B cell (primary cell): ENCODE results near the gene ZFAND4. TPM values are rescaled to one million over a fixed set of nuclear protein-coding genes. Genes with fewer than 3 reads are reported as not detected.

Source experiments
- ATAC-seq: fragments of 200-7000 bp; cut with Tn5 transposase; one replicate; pipeline ENCODE4 v1.10.0; 2021; ENCODE audit warnings: low read depth, mild to moderate bottlenecking, moderate number of reproducible peaks, moderate library complexity
- CTCF ChIA-PET: fragments of 350-600 bp; sonication (Branson Sonifier 250); formaldehyde crosslinking; loops from one replicate; lab custom pipeline; 2021; ENCODE audit warnings: antibody characterized with exemption, inconsistent platforms; lab: Charles Lee
- POLR2A ChIA-PET: fragments of 350-600 bp; sonication (Branson Sonifier 250); formaldehyde crosslinking; loops from one replicate; lab custom pipeline; 2021; ENCODE audit warnings: antibody characterized with exemption; lab: Charles Lee
- DNase-seq: peaks from one replicate; pipeline ENCODE4 v3.0.0; 2013
- H2AFZ ChIP-seq: 2 replicates; pipeline ENCODE4 v1.6.1; 2012; ENCODE audit warnings: mild to moderate bottlenecking, low read depth, low read length; ENCODE audit not compliant: insufficient read depth, poor library complexity, severe bottlenecking
- H3K27ac ChIP-seq, 2 donors: 1 replicate in 1 of 2; 2 replicates in 1 of 2; pipeline ENCODE4 v1.5.1; 2012 to 2013; ENCODE audit warnings: low read length in 2 of 2, mild to moderate bottlenecking in 2 of 2, moderate library complexity in 1 of 2
- H3K27me3 ChIP-seq, 4 experiments: fragments of 200-600 bp in 1 of 4; sonication (generic) in 1 of 4; replicated peaks in 1 of 4; 1 replicate in 2 of 4; 2 replicates in 2 of 4; pipeline versions ENCODE4 v1.6.1 to v1.7.0; 2013 to 2016; ENCODE audit warnings: low read length in 3 of 4, mild to moderate bottlenecking in 2 of 4, mixed read lengths in 1 of 4, moderate library complexity in 1 of 4; ENCODE audit not compliant: insufficient read depth in 4 of 4, control insufficient read depth in 3 of 4; ENCODE audit errors: control extremely low read depth in 1 of 4
- H3K36me3 ChIP-seq, 2 experiments: replicated peaks in 1 of 2; 1 replicate in 1 of 2; 2 replicates in 1 of 2; pipeline versions ENCODE4 v1.6.1 to v1.7.1; 2013; ENCODE audit warnings: low read length in 1 of 2; ENCODE audit not compliant: insufficient read depth in 2 of 2, control insufficient read depth in 1 of 2; ENCODE audit errors: control extremely low read depth in 1 of 2, extremely low read depth in 1 of 2
- H3K4me1 ChIP-seq, 2 donors: fragments of 200-600 bp in 1 of 2; sonication (generic) in 1 of 2; 1 replicate in 1 of 2; 2 replicates in 1 of 2; pipeline versions ENCODE4 v1.5.1 to v1.6.1; 2013 to 2017; ENCODE audit warnings: low read length in 2 of 2; ENCODE audit not compliant: control insufficient read depth in 2 of 2, insufficient read depth in 2 of 2
- H3K4me2 ChIP-seq: replicated peaks from 2 replicates; pipeline ENCODE3; 2012; ENCODE audit warnings: mild to moderate bottlenecking, low read depth, low read length; ENCODE audit not compliant: poor library complexity, severe bottlenecking
- H3K4me3 ChIP-seq, 5 experiments: fragments of 200-600 bp in 1 of 5; sonication (generic) in 1 of 5; 1 replicate in 3 of 5; 2 replicates in 2 of 5; pipeline versions ENCODE4 v1.5.1 to v1.7.0; 2011 to 2016; ENCODE audit warnings: low read length in 4 of 5, mild to moderate bottlenecking in 4 of 5, low read depth in 2 of 5, control low read depth in 1 of 5, moderate library complexity in 1 of 5; ENCODE audit not compliant: insufficient read depth in 1 of 5; ENCODE audit errors: control extremely low read depth in 1 of 5, extremely low read depth in 1 of 5
- H3K79me2 ChIP-seq: fragments of 200-600 bp; sonication (generic); one replicate; pipeline ENCODE4 v1.6.0; 2016; ENCODE audit warnings: low read length; ENCODE audit not compliant: control insufficient read depth, insufficient read depth
- H3K9ac ChIP-seq: fragments of 200-600 bp; sonication (generic); 2 replicates; pipeline ENCODE4 v1.6.1; 2017; ENCODE audit warnings: mild to moderate bottlenecking, low read length, moderate library complexity
- H3K9me3 ChIP-seq, 3 donors: one replicate each; pipeline versions ENCODE4 v1.6.1 to v1.7.1; 2013; ENCODE audit warnings: low read length in 2 of 3; ENCODE audit not compliant: control insufficient read depth in 2 of 3, insufficient read depth in 1 of 3; ENCODE audit errors: control extremely low read depth in 1 of 3
- H4K20me1 ChIP-seq: 2 replicates; pipeline ENCODE4 v1.6.0; 2012; ENCODE audit warnings: mild to moderate bottlenecking, low read length; ENCODE audit not compliant: insufficient read depth, control insufficient read depth, poor library complexity, severe bottlenecking
- H3K27ac Mint-ChIP-seq: one replicate; pipeline ENCODE4 v1.8.0; 2021; ENCODE audit warnings: mixed read lengths
- H3K27me3 Mint-ChIP-seq: one replicate; pipeline ENCODE4 v1.8.0; 2021; ENCODE audit warnings: mixed read lengths
- H3K4me1 Mint-ChIP-seq: one replicate; pipeline ENCODE4 v1.8.0; 2021; ENCODE audit warnings: mixed read lengths
- H3K4me3 Mint-ChIP-seq: one replicate; pipeline ENCODE4 v1.8.0; 2021; ENCODE audit warnings: mixed read lengths
- H3K9me3 Mint-ChIP-seq: one replicate; pipeline ENCODE4 v1.8.0; 2022; ENCODE audit warnings: mixed read lengths; ENCODE audit not compliant: insufficient read depth
- EZH2 ChIP-seq: IDR thresholded peaks from 2 replicates; pipeline ENCODE4 v1.6.1; 2012; ENCODE audit warnings: borderline replicate concordance, low read depth, mild to moderate bottlenecking, moderate library complexity, low read length; ENCODE audit not compliant: insufficient read depth, poor library complexity, severe bottlenecking
- WGBS: methylation state at CpG from one replicate; pipeline ENCODE4 v1.1.5; 2013; ENCODE audit warnings: missing lambda C conversion rate; ENCODE audit not compliant: insufficient coverage; 5-methylcytosine and 5-hydroxymethylcytosine counted together
- intact Hi-C: fragments of 100-400 bp; cut with micrococcal nuclease; formaldehyde crosslinking; loops from one replicate; pipeline ENCODE4 v1.10.0; 2022
- polyA plus RNA-seq: library from polyadenylated mRNA; depleted of rRNA; stranded (reverse); fragments of >200 nt; gene quantifications from 2 replicates; pipeline ENCODE4 v1.2.3, GENCODE V29; 2012
- total RNA-seq, 2 donors: library from RNA; stranded (reverse); fragments of 120-200 nt in 1 of 2; gene quantifications; 1 replicate in 1 of 2; 2 replicates in 1 of 2; pipeline versions ENCODE4 v1.2.3 to v1.2.4, GENCODE V29; 2013 to 2022
- TF ChIP-seq, protein P1 (sequence below): fragments of 200-600 bp; IDR thresholded peaks from one replicate; pipeline ENCODE4 v1.8.0; 2022; ENCODE audit warnings: antibody characterized with exemption, mild to moderate bottlenecking

Gene ZFAND4
- total and polyA plus RNA-seq, 2 donors (not counting 1 experiment from before 2014, with no cell fraction given): 7.9 to 23.4 TPM

DNA sequence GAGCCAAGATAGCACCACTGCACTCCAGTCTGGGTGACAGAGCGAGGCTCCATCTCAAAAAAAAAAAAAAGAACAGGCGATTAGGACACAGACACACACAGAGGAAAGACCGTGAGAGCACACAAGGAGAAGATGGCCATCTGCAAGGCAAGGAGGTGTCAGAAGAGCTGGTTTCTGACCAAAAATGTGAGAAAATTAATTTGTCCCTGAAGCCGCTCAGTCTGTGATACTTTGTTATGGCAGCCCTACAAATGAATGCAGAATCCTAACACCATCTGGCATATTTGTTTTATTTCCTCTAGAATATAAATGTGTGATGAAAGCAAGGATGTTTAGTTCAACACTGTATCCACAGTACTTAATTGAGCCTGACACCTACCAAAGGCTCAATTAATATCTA, 69.7 kb downstream of the ZFAND4 start:
- H3K27me3 Mint-ChIP-seq: peaks cover 23% of the 10 kb centered on the region
- intact Hi-C loops: no loop called here
- H3K27ac Mint-ChIP-seq: no peak overlapping the region
- POLR2A ChIA-PET: no interaction called here
- CTCF ChIA-PET: no interaction called here
- Histone ChIP-seq H3K9ac (no peak overlapping the region), H3K27ac (no peak overlapping the region), H3K4me1 (peaks cover 4 to 5% of the 10 kb centered on the region in 2 donors), H4K20me1 (no peaks in the 10 kb centered on the region), H3K36me3 (no peaks in the 10 kb centered on the region), H3K9me3 (peaks cover 3 to 7% (median 6%) of the 10 kb centered on the region in 3 donors), H3K27me3 (peaks cover 0 to 15% (median 6%) of the 10 kb centered on the region in 4 experiments), H3K4me3 (no peak overlapping the region), H2AFZ (no peak overlapping the region), H3K4me2 (no peak overlapping the region), H3K79me2 (no peaks in the 10 kb centered on the region)
- peaks cover 6% of the 10 kb centered on the region for H3K4me1 Mint-ChIP-seq
- no peak for ATAC-seq
- 100% methylated on average over 3 of the region's 4 CpGs for WGBS
- H3K4me3 Mint-ChIP-seq: no peak overlapping the region
- TF ChIP-seq EZH2: no peak
- TF ChIP-seq, protein P1, sequence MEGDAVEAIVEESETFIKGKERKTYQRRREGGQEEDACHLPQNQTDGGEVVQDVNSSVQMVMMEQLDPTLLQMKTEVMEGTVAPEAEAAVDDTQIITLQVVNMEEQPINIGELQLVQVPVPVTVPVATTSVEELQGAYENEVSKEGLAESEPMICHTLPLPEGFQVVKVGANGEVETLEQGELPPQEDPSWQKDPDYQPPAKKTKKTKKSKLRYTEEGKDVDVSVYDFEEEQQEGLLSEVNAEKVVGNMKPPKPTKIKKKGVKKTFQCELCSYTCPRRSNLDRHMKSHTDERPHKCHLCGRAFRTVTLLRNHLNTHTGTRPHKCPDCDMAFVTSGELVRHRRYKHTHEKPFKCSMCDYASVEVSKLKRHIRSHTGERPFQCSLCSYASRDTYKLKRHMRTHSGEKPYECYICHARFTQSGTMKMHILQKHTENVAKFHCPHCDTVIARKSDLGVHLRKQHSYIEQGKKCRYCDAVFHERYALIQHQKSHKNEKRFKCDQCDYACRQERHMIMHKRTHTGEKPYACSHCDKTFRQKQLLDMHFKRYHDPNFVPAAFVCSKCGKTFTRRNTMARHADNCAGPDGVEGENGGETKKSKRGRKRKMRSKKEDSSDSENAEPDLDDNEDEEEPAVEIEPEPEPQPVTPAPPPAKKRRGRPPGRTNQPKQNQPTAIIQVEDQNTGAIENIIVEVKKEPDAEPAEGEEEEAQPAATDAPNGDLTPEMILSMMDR: no peak
- H3K9me3 Mint-ChIP-seq: peaks cover 6% of the 10 kb centered on the region
- no peak for DNase-seq

DNA sequence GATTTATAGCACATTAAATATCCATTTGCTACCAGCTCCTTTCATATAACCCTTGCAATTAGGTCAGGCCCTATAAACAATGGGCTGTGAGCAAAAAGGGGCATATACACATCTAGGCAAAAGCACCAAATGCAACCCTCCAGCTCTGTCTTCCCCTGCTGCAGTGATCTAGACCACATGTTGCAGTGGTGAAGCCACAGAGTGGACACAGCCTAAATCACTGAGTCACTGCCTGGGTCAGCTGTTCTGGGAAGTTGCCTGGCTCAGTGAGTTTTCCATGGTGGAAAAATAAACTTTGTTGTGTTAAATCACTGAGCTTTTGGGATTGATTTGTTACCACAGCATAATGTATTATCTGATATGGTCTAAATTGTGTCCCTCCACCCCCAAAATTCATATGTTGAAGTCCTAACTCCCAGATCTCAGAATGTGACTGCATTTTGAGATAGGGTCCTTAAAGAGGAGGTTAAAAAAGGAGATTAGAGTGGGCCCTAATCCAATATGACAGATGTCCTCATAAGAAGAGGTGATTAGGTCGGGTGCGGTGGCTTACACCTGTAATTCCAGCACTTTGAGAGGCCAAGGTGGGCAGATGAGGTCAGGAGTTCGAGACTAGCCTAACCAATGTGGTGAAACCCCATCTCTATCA, 70.4 kb downstream of the ZFAND4 start:
- Histone ChIP-seq H4K20me1 (no peaks in the 10 kb centered on the region), H3K27me3 (peaks cover 0 to 15% (median 6%) of the 10 kb centered on the region in 4 experiments), H3K79me2 (no peaks in the 10 kb centered on the region), H3K36me3 (no peaks in the 10 kb centered on the region), H3K9me3 (peaks cover 3 to 7% (median 6%) of the 10 kb centered on the region in 3 donors), H3K4me2 (no peak overlapping the region), H2AFZ (no peak overlapping the region), H3K9ac (no peak overlapping the region), H3K4me3 (no peak overlapping the region), H3K4me1 (peaks cover 4 to 5% of the 10 kb centered on the region in 2 donors), H3K27ac (no peak overlapping the region)
- CTCF ChIA-PET: interaction anchor here (0.5 to 0.9 kb wide), 2 partner anchors 14 to 23 kb away, joined by 3 read pairs; no protein-coding TSS in a partner anchor
- no peak for ATAC-seq
- Mint-ChIP-seq H3K4me3 (no peak overlapping the region), H3K27me3 (peaks cover 23% of the 10 kb centered on the region), H3K9me3 (peaks cover 6% of the 10 kb centered on the region), H3K4me1 (peaks cover 6% of the 10 kb centered on the region), H3K27ac (no peak overlapping the region)
- no CpG with 5 or more reads among the region's 3 CpGs for WGBS
- intact Hi-C loops: no loop called here
- POLR2A ChIA-PET: no interaction called here
- TF ChIP-seq, protein P1: no peak
- TF ChIP-seq EZH2: no peak
- no peak for DNase-seq
